ENCODE data around the gene HSPB8.

GRCh38 chr12:119179335-119180021 lies 747 bp downstream of the HSPB8 start:
- TF ChIP-seq POLR2A (IDR thresholded peaks at IDR 0.05) (no peak), CTCF (IDR thresholded peaks at IDR 0.05) (no peak)

Measured in lower leg skin (tissue), 3 donors.